H1 (cell line): ENCODE results near the gene SYNJ2. TPM values are rescaled to one million over a fixed set of nuclear protein-coding genes. Genes with fewer than 3 reads are reported as not detected.

ENCODE experiments used
- CBX8 ChIP-seq: fragments of 300-800, 300-1000 bp; sonication (generic); IDR thresholded peaks from 2 replicates; pipeline ENCODE4 v1.7.1; 2016; ENCODE audit warnings: low read depth, low read length, borderline replicate concordance
- CTCF ChIP-seq, 3 experiments: IDR thresholded peaks; 1 replicate in 2 of 3; 2 replicates in 1 of 3; pipeline versions ENCODE4 v1.5.1 to v1.6.1; 2011; ENCODE audit warnings: low read length in 3 of 3, mild to moderate bottlenecking in 3 of 3, inconsistent platforms in 2 of 3, low read depth in 1 of 3, moderate library complexity in 1 of 3; ENCODE audit not compliant: insufficient read depth in 1 of 3; ENCODE audit errors: control extremely low read depth in 1 of 3
- GTF2F1 ChIP-seq: IDR thresholded peaks from 2 replicates; pipeline ENCODE4 v1.6.1; 2012; ENCODE audit warnings: low read depth, low read length, improper control_type of control experiment, borderline replicate concordance
- MAFK ChIP-seq: IDR thresholded peaks from 2 replicates; pipeline ENCODE4 v1.6.1; 2012; ENCODE audit warnings: low read depth, mild to moderate bottlenecking, improper control_type of control experiment, low read length
- PHF8 ChIP-seq: fragments of 200-600 bp; sonication (generic); conservative IDR thresholded peaks from 2 replicates; pipeline ENCODE4 v1.7.1; 2012; ENCODE audit warnings: low read depth, mild to moderate bottlenecking, inconsistent platforms, low read length, moderate library complexity
- RNF2 ChIP-seq: fragments of 200-900, 300-1000 bp; sonication (generic); IDR thresholded peaks from 2 replicates; pipeline ENCODE4 v1.7.1; 2016; ENCODE audit warnings: borderline replicate concordance, low read depth, mild to moderate bottlenecking, antibody characterized with exemption, low read length; ENCODE audit not compliant: poor library complexity, severe bottlenecking; ENCODE audit errors: missing control alignments
- SIX5 ChIP-seq: IDR thresholded peaks from 2 replicates; pipeline ENCODE4 v1.6.1; 2011; ENCODE audit warnings: mild to moderate bottlenecking, low read depth, low read length
- polyA plus RNA-seq, 7 experiments: library from polyadenylated mRNA; depleted of rRNA in 3 of 7; stranded (reverse) in 5 of 7; unstranded in 2 of 7; fragments of >200 nt in 5 of 7; fragments of 200-250 nt in 2 of 7; gene quantifications; 1 replicate in 5 of 7; 2 replicates in 1 of 7; 4 replicates in 1 of 7; pipeline versions ENCODE4 v1.2.1 to v1.2.3, GENCODE V29; 2011 to 2013; ENCODE audit warnings: missing spikeins in 2 of 7, mixed read lengths in 2 of 7
- total RNA-seq: library from RNA; stranded (reverse); fragmentation: NEBNext Ultra II Directional; extraction: Animal tissue kit (Norgen Biotek cat#: 25700); gene quantifications from 2 replicates; pipeline ENCODE4 v1.2.1, GENCODE V29; 2021

SYNJ2 gene
- total and polyA plus RNA-seq, 2 of the 8 experiments (the other 6 are each of a cell fraction or from before 2014, with no cell fraction given) = 3.7 to 13.9 TPM

- no peak for TF ChIP-seq CBX8
- no peak for TF ChIP-seq RNF2
- TF ChIP-seq SIX5 = no peak
- no peak for TF ChIP-seq CTCF (IDR thresholded peaks at IDR 0.05; ENCODE audit: control extremely low read depth in 1 of 3, insufficient read depth in 1 of 3, low read depth in 1 of 3, low read length in 3 of 3)
- TF ChIP-seq MAFK = no peak
- TF ChIP-seq GTF2F1 = no peak
- no peak for TF ChIP-seq PHF8
These were observed 60.1 kb downstream of the SYNJ2 start (continued) for GRCh38 chr6:158041788-158042187.
